Measurements from ENCODE around the gene CHD6. TPM values are rescaled to one million over a fixed set of nuclear protein-coding genes. Genes with fewer than 3 reads are reported as not detected.

Gene CHD6
- total RNA-seq, 4 donors from 2014 or later: 32.5 to 37.7 (median 35.0) TPM

DNA sequence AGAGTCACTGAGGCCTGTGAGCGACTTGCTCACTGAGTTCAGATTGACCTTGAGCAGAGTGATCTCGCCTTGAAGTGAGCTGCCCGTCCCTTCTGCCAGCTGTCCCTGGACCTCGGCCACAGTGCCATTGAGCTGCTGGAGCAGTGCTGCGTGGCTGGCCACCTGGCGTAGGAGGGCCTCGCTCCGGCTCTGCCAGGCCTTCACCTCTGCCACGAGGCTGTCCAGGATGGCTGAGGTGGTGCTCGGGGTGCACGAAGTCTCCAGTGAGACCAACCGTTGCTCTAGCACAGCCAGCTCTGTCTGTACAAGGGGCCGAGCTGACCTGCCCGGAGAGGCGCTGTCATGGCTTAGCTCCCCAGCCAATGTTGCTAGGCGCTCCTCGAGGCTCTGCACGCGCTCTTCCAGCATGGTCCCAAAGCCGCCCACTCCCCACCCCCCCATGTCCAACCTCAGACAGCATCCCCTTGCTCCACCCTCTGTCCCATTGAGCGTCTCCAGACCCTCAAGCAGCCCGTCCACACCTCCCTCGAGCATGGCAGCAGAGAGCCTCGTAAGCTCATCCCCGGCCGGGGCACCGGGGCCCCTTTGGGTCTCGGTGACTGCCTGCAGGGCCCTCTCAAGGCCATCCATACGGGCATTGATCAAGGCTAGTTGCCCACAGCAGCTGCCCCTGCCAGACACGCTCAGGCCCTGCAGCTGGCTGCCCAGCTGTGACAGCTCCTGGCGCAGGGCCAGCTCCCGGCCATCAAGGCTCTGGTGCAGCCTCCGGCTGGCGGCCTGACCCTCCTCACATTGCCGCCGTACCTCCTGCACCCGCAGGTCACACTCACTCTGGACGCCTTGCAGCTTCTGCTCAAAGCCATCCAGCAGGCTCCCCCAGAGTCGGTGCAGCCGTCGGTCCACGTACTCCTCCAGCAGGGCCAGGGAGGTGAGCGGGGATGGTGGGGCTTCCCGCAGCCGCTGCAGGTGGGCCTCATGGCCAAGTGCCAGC is 256.1 kb downstream of the CHD6 start:
- H3K27ac ChIP-seq (replicated peaks in 1 of 4): no peak overlapping the region
- intact Hi-C loops (cut with DNase I): no loop called here
- peaks cover 0 to 39% (median 13%) of the 10 kb centered on the region in 4 donors for H3K27me3 ChIP-seq
- H3K9me3 ChIP-seq: no peaks in the 10 kb centered on the region
- no peak overlapping the region for H3K4me3 ChIP-seq
- no peak for DNase-seq (ENCODE audit: extremely low spot score)
- peaks cover 0 to 23% (median 18%) of the 10 kb centered on the region in 4 donors for H3K36me3 ChIP-seq
- peaks cover 12 to 18% (median 17%) of the 10 kb centered on the region in 4 donors for H3K4me1 ChIP-seq
- 83% methylated on average over 36 of the region's 45 CpGs for WGBS
- TF ChIP-seq, protein P1, sequence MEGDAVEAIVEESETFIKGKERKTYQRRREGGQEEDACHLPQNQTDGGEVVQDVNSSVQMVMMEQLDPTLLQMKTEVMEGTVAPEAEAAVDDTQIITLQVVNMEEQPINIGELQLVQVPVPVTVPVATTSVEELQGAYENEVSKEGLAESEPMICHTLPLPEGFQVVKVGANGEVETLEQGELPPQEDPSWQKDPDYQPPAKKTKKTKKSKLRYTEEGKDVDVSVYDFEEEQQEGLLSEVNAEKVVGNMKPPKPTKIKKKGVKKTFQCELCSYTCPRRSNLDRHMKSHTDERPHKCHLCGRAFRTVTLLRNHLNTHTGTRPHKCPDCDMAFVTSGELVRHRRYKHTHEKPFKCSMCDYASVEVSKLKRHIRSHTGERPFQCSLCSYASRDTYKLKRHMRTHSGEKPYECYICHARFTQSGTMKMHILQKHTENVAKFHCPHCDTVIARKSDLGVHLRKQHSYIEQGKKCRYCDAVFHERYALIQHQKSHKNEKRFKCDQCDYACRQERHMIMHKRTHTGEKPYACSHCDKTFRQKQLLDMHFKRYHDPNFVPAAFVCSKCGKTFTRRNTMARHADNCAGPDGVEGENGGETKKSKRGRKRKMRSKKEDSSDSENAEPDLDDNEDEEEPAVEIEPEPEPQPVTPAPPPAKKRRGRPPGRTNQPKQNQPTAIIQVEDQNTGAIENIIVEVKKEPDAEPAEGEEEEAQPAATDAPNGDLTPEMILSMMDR (IDR thresholded peaks at IDR 0.05): no peak
- TF ChIP-seq POLR2AphosphoS5 (IDR thresholded peaks at IDR 0.05): no peak
- TF ChIP-seq POLR2A (IDR thresholded peaks at IDR 0.05; ENCODE audit: low read depth): no peak
- no peak for TF ChIP-seq EP300 (IDR thresholded peaks at IDR 0.05)

DNA sequence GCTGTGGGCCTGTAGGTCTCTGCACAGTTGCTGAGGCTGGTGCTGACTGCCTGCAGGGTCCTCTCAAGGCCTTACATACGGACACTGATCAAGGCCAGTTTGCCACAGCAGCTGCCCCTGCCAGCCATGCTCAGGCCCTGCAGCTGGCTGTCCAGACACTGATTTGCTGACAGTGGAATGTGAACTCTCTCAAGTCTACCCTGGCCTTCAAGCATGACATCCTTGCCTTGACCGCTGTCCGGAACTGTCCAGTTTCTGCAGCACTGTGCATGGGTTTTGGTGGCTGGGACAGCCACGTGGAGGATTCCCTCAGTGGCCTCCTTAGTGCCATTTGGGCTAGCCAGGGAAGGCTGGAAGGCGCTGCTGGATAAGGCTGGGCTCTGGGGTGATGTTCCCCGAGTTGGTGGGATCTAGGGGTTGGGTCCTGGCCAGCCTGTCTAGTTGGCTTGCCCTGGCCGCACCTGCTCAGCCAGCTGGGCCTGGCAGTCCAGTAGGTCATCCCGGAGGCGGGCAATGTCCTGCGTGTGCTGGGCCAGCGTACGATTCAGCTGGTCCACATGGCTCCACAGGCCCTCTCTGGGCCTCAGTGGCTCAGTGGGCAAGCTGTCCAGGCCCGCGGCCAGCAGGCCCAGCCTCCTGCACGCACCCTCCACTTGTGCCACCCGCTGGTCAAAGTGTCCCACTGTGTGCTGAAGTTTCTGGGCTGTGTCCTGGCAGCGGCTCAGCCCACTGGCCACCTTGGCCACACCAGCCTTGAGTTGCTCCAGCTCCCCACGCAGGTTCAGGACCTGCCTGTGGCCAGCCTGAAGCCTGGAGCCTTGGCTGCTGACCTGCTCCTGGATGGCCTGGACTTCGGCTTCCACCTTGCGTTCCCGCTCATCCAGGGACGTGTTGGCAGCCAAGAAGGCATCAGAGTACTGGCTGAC is 257.1 kb downstream of the CHD6 start:
- H3K4me3 ChIP-seq: no peak overlapping the region
- H3K27ac ChIP-seq (replicated peaks in 1 of 4): no peak overlapping the region
- peaks cover 5 to 18% (median 10%) of the 10 kb centered on the region in 4 donors for H3K4me1 ChIP-seq
- TF ChIP-seq, protein P1 (IDR thresholded peaks at IDR 0.05): no peak
- no peak for TF ChIP-seq EP300 (IDR thresholded peaks at IDR 0.05)
- intact Hi-C loops (cut with DNase I): no loop called here
- peaks cover 3 to 28% (median 26%) of the 10 kb centered on the region in 4 donors for H3K36me3 ChIP-seq
- no peaks in the 10 kb centered on the region for H3K9me3 ChIP-seq
- 92% methylated on average over 7 of the region's 22 CpGs for whole genome bisulfite sequencing
- H3K27me3 ChIP-seq: peaks cover 0 to 31% (median 11%) of the 10 kb centered on the region in 4 donors
- DNase-seq (ENCODE audit: extremely low spot score): no peak

GRCh38 chr20:41359541-41360011 is 258.6 kb downstream of the CHD6 start:
- Histone ChIP-seq H3K4me1 (peaks cover 0 to 13% (median 0%) of the 10 kb centered on the region in 4 donors), H3K9me3 (no peaks in the 10 kb centered on the region), H3K4me3 (no peak overlapping the region), H3K27me3 (peaks cover 0 to 16% (median under 1%) of the 10 kb centered on the region in 4 donors), H3K27ac (replicated peaks in 1 of 4) (no peak overlapping the region), H3K36me3 (peaks cover 3 to 41% (median 35%) of the 10 kb centered on the region in 4 donors)
- 91% methylated on average over 9 of the region's 9 CpGs for WGBS
- intact Hi-C loops (cut with DNase I): no loop called here
- TF ChIP-seq, protein P1 (IDR thresholded peaks at IDR 0.05): no peak
- TF ChIP-seq EP300 (IDR thresholded peaks at IDR 0.05) (no peak), POLR2A (IDR thresholded peaks at IDR 0.05; ENCODE audit: low read depth) (no peak), POLR2AphosphoS5 (IDR thresholded peaks at IDR 0.05) (no peak)
- DNase-seq (ENCODE audit: extremely low spot score): no peak

DNA sequence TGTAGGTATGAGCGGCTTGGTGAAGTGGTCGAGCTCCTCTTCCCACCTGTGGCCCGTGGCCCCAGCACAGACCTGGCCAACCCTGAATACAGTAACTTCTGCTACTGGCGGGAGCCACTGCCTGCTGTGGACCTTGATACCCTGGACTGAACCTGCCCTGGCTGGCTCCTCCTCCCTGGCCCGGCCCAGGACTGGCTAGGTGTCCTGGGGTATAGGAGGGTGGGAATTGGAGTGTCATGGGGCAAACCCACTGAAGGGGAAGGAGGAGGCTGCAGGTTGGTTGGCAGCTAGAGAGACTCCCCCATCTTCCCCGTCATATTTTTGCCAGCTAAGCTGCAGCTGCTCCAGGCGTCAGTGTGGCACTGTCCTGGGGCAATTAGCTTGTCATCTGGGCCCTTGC is 259.5 kb downstream of the CHD6 start:
- Histone ChIP-seq H3K4me1 (peaks cover 0 to 13% (median 0%) of the 10 kb centered on the region in 4 donors), H3K27me3 (peaks cover 0 to 7% (median 0%) of the 10 kb centered on the region in 4 donors), H3K36me3 (peaks cover 3 to 46% (median 36%) of the 10 kb centered on the region in 4 donors), H3K27ac (replicated peaks in 1 of 4) (no peak overlapping the region), H3K4me3 (no peak overlapping the region), H3K9me3 (no peaks in the 10 kb centered on the region)
- intact Hi-C loops (cut with DNase I): no loop called here
- TF ChIP-seq, protein P1 (IDR thresholded peaks at IDR 0.05): no peak
- no peak for TF ChIP-seq POLR2A (IDR thresholded peaks at IDR 0.05; ENCODE audit: low read depth)
- no peak for TF ChIP-seq EP300 (IDR thresholded peaks at IDR 0.05)
- TF ChIP-seq POLR2AphosphoS5 (IDR thresholded peaks at IDR 0.05): no peak
- WGBS: 94% methylated on average over 7 of the region's 7 CpGs
- DNase-seq (ENCODE audit: extremely low spot score): no peak

Data from esophagus muscularis mucosa (tissue), 4 donors.